Measurements from ENCODE around the gene PSEN2.

DNA sequence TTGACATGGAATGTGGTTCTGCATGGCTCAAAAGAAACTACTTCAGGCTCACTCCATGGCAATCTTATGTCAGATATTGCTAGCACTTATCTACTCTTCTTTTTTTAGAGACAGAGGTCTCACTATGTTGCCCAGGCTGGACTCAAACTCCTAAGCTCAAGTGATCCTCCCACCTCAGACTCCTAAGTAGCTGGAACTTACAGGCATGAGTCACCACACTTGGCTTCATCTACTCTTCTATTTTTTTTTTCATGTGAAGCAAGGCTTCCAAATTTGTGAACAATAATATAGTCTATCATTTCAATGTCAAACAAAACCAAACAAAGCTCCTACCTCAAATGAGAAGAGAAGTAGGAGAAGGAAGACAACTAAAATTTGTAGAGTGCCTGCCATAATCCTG is 7.5 kb upstream of the PSEN2 start:
- no peak for TF ChIP-seq MAX (IDR thresholded peaks at IDR 0.05)
- TF ChIP-seq CREB1 (IDR thresholded peaks at IDR 0.05; ENCODE audit: low read depth), result no peak
- no peak for TF ChIP-seq TAF1 (IDR thresholded peaks at IDR 0.05; ENCODE audit: low read depth)
- no peak for TF ChIP-seq FOXM1 (IDR thresholded peaks at IDR 0.05; ENCODE audit: borderline replicate concordance, low read depth)
- no peak for TF ChIP-seq CEBPB (IDR thresholded peaks at IDR 0.05)
- TF ChIP-seq YY1 (IDR thresholded peaks at IDR 0.05; ENCODE audit: low read depth), result no peak
